ENCODE data around the gene NXN.
"Not testable (repeated sequence)": the region's sequence is repeated elsewhere in the genome, so short reads cannot be mapped to it uniquely, and the experiment has no call there.

Gene NXN

GRCh38 chr17:867238-867637 lies 112.3 kb downstream of the NXN start:
- DNase-seq (ENCODE audit: low read depth in 2 of 3, low spot score in 1 of 3), result not testable (repeated sequence)

- DNase-seq (ENCODE audit: low read depth in 2 of 3, low spot score in 1 of 3), result no peak
These were observed 112.9 kb downstream of the NXN start for GRCh38 chr17:866568-867103.

GRCh38 chr17:864315-864714 lies 115.3 kb downstream of the NXN start:
- DNase-seq (ENCODE audit: low read depth in 2 of 3, low spot score in 1 of 3), result no peak

GRCh38 chr17:863880-864279 lies 115.7 kb downstream of the NXN start:
- no peak for DNase-seq (ENCODE audit: low read depth in 2 of 3, low spot score in 1 of 3)

- no peak for DNase-seq (ENCODE audit: low read depth in 2 of 3, low spot score in 1 of 3)
These were observed 117.0 kb downstream of the NXN start for GRCh38 chr17:862582-862981.

- DNase-seq (ENCODE audit: low read depth in 2 of 3, low spot score in 1 of 3), result no peak
These were observed 118.2 kb downstream of the NXN start for GRCh38 chr17:861364-861763.

- DNase-seq (ENCODE audit: low read depth in 2 of 3, low spot score in 1 of 3), result no peak
These were observed 118.8 kb downstream of the NXN start for GRCh38 chr17:860805-861204.

- DNase-seq (ENCODE audit: low read depth in 2 of 3, low spot score in 1 of 3), result no peak
These were observed 119.8 kb downstream of the NXN start for GRCh38 chr17:859824-860195.

GRCh38 chr17:859061-859823 lies 120.3 kb downstream of the NXN start:
- DNase-seq (ENCODE audit: low read depth in 2 of 3, low spot score in 1 of 3), result no peak

- no peak for DNase-seq (ENCODE audit: low read depth in 2 of 3, low spot score in 1 of 3)
These were observed 123.4 kb downstream of the NXN start for GRCh38 chr17:856149-856548.

- no peak for DNase-seq (ENCODE audit: low read depth in 2 of 3, low spot score in 1 of 3)
These were observed 124.0 kb downstream of the NXN start for GRCh38 chr17:855569-855968.

GRCh38 chr17:852850-853249 lies 126.7 kb downstream of the NXN start:
- DNase-seq (ENCODE audit: low read depth in 2 of 3, low spot score in 1 of 3), result not testable (repeated sequence)

GRCh38 chr17:852349-852748 lies 127.2 kb downstream of the NXN start:
- no peak for DNase-seq (ENCODE audit: low read depth in 2 of 3, low spot score in 1 of 3)

GRCh38 chr17:851924-852323 lies 127.7 kb downstream of the NXN start:
- DNase-seq (ENCODE audit: low read depth in 2 of 3, low spot score in 1 of 3), result no peak

- no peak for DNase-seq (ENCODE audit: low read depth in 2 of 3, low spot score in 1 of 3)
These were observed 128.5 kb downstream of the NXN start for GRCh38 chr17:850851-851763.

- DNase-seq (ENCODE audit: low read depth in 2 of 3, low spot score in 1 of 3), result no peak
These were observed 129.3 kb downstream of the NXN start for GRCh38 chr17:850086-850850.

- DNase-seq (ENCODE audit: low read depth in 2 of 3, low spot score in 1 of 3), result no peak
These were observed 131.2 kb downstream of the NXN start for GRCh38 chr17:848402-848801.

GRCh38 chr17:846901-847843 lies 132.4 kb downstream of the NXN start:
- DNase-seq (ENCODE audit: low read depth in 2 of 3, low spot score in 1 of 3), result no peak

- DNase-seq (ENCODE audit: low read depth in 2 of 3, low spot score in 1 of 3), result no peak
These were observed 138.3 kb downstream of the NXN start for GRCh38 chr17:841313-841712.

GRCh38 chr17:838486-838885 lies 141.1 kb downstream of the NXN start:
- no peak for DNase-seq (ENCODE audit: low read depth in 2 of 3, low spot score in 1 of 3)

Data from stimulated activated CD4-positive, alpha-beta T cell treated with anti-CD3 and anti-CD28 coated beads, Interleukin-12 subunit alpha, Interleukin-12 subunit beta, amount 100 ng/mL, for 48 hours (primary cell).